HEK293T (cell line): ENCODE results near the gene TEAD1.

ENCODE experiments used
- FOXM1 ChIP-seq: fragments of 450-650 bp; IDR thresholded peaks from 2 replicates; pipeline ENCODE4 v1.6.1; 2017; ENCODE audit warnings: mild to moderate bottlenecking, borderline replicate concordance
- L3MBTL2 ChIP-seq: fragments of 450-650 bp; conservative IDR thresholded peaks from 2 replicates; pipeline ENCODE4 v1.6.1; 2016; ENCODE audit warnings: mild to moderate bottlenecking
- NFRKB ChIP-seq: fragments of 450-650 bp; IDR thresholded peaks from 2 replicates; pipeline ENCODE4 v1.6.1; 2016; ENCODE audit warnings: mild to moderate bottlenecking, moderate library complexity
- SP1 ChIP-seq: fragments of 450-650 bp; IDR thresholded peaks from 2 replicates; pipeline ENCODE4 v1.6.1; 2017
- SUZ12 ChIP-seq: fragments of 450-650 bp; IDR thresholded peaks from 2 replicates; pipeline ENCODE4 v1.6.1; 2016; ENCODE audit warnings: mild to moderate bottlenecking
- TARDBP ChIP-seq: fragments of 450-650 bp; IDR thresholded peaks from 2 replicates; pipeline ENCODE4 v1.6.1; 2016

DNA sequence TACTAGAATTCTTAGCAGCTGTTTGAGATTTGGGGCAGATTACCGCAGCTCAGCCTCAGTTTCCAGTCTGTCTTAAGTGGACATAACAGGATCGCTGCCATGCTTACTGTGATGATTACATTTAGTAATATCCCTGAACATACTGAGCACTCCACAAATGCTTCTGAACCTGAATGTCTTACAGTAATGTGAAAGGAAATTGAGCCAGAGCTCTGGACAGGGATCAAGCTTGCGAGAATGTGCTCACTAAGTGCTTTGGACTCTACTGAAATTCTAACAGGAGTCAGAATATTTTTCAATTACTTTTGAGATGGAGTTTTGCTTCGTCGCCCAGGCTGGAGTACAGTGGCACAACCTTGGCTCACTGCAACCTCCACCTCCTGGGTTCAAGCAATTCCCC, 216.3 kb downstream of the TEAD1 start:
- TF ChIP-seq TARDBP (no peak), L3MBTL2 (no peak), SP1 (no peak), FOXM1 (no peak), SUZ12 (no peak), NFRKB (no peak)
